M059J (cell line): ENCODE measurements around the gene THAP8. TPM values are rescaled to one million over a fixed set of nuclear protein-coding genes. Genes with fewer than 3 reads are reported as not detected.

Experiments used
- DNase-seq: peaks from one replicate; pipeline ENCODE4 v3.0.0-alpha.2; 2012; ENCODE audit warnings: low read depth
- total RNA-seq: library from RNA; depleted of rRNA; stranded (reverse); fragments of >200 nt; shearing (Covaris generic); gene quantifications from 2 replicates; pipeline ENCODE4 v1.2.3, GENCODE V29; 2014; rRNA removed

The THAP8 gene
- total RNA-seq, 1 experiment from 2014 or later: 6.8 TPM

- DNase-seq: peak; percentile 95
Observed at GRCh38 chr19:35995048-35995993, 58.8 kb downstream of the THAP8 start, which contains the start of gene SDHAF1. TSS of gene SDHAF1 (plus strand) at chr19:35995188. CDS start at chr19:35995275, 87 bp downstream.

DNA sequence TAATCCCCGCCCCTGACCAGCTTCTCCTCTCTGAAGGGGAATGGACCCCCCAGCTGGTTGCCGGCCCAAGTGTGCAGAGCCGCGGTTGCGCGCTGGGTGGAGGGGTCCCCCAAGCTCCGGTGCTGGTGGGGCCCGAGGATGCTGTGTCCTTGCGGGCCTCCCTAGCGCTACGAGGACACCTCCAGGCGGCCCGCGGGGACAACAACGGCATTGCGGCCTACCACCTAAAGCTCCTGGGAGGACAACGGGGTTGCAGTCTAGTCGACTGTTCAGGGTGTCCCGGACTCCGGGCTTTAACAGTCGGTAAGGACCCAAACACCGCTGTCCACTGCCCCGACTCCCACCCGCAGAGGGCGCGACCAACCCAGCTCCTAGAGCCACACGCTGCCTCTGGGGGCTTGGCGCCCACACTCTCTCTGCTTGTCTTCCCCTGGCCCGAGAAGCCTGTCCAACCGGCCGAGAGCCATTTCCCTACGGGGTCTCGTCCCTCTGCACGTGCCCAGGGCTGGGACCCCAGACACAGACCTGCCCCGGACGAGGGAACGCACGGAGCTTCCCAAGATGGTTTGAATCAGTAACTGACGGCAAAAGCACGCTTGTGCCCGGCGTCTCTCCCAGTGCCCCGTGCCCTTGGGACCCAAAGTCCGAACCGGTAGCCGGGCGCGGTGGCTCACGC, 60.0 kb downstream of the THAP8 start:
- no peak for DNase-seq

GRCh38 chr19:35992907-35993765, 60.9 kb downstream of the THAP8 start:
- DNase-seq: no peak

DNA sequence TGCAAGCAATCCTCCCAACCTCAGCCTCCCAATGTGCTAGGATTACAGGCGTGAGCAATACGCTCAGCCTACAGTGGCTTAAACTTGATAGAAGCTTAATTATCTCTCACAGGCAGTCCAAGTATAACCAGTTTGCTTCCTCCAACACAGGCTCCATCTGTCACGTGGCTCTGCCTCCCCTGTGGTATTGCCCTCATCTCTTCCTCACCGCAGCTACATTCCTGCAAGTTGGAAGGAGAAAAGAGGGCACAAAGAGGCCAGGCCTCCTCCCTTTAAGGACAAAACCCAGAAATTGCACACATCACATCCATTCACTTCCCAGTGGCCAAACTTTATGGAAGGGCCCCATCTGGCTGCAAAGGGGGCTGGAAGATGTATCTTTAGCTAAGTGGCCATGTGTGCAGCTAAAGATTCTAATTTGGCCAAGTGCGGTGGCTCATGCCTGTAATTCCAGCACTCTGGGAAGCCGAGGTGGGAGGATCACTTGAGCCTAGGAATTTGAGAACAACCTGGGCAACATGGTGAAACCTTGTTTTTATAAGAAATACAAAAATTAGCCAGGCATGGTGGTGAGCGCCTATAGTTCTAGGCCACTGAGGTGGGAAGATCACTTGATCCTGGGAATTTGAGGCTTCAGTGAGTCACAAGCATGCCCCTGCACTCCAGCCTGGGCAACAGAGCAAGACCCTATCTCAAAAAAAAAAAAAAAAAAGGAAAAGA, 62.2 kb downstream of the THAP8 start:
- peak; percentile 67 for DNase-seq

GRCh38 chr19:35990771-35991730, 63.0 kb downstream of the THAP8 start:
- DNase-seq: no peak

DNA sequence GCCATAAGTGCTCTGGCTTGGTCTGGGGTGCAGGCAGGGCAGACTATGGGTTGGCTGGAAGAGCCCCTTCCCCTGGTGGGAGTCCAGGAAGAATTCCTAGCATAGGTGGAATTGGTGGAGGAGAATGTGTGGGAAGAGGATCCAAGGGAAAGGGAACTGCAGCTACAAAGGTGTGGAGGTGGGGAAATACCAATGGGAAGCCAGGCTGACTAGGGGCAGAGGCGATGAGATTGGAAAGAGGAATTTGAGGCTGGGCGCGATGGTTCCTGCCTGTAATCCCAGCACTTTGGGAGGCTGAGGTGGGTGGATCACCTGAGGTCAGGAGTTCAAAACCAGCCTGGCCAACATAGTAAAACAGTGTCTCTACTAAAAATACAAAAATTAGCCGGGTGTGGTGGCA, 63.9 kb downstream of the THAP8 start:
- DNase-seq: no peak

DNA sequence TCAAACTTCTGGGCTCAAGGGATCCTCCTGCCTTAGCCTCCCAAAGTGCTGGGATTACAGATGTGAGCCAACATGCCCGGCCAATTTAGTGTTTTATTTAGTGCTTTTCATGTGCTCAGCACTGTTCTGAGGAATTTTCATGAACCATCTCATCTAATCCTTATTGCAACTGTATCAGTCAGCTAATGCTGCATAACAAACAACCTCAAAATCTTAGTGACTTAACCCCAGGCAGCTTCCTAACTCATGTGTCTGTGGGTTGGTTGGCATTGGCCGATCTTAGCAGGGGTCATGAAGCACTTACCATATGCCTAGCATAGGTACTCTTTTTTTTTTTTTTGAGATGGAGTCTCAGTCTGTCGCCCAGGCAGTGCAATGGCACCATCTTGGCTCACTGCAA, 65.3 kb downstream of the THAP8 start:
- no peak for DNase-seq

DNA sequence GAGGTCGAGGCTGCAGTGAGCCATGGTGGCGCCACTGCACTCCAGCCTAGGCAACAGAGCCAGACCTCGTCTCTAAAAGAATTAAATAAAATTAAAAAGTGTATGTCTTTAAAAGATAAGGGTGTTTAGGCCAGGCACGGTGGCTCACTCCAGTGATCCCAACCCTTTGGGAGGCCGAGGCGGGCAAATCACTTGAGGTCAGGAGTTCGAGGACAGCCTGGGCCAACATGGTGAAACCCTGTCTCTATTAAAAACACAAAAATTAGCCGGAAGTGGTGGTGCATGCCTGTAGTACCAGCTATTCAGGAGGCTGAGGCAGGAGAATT, 66.6 kb downstream of the THAP8 start:
- DNase-seq: no peak

GRCh38 chr19:35986664-35987570, 67.2 kb downstream of the THAP8 start:
- DNase-seq: peak; percentile 15

DNA sequence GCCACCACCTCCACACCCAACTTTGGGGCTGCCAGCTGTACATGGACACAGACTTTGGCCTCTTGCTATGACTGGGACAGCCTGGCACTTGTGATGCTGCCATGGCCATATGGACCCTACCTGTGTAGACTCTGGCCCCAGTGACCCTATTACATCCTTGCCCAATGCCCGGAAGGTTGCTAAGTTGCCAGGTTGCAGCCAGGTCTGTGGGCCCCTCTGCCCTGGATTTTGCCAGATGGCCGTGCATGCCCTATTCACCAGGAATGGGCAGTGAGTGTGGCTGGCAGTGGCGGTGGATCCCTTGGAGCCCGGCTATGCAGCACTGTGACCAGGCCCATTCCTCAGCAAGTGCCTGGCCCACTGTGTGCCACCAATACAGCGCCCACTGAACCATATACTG, 68.0 kb downstream of the THAP8 start:
- no peak for DNase-seq

Other genes starting within 250 kb of the THAP8 start
- not detected in 2 replicates for gene PRODH2, start 241.4 kb downstream of the THAP8 start, total RNA-seq
- not detected in 2 replicates for gene NPHS1, start 201.8 kb downstream of the THAP8 start, total RNA-seq
- 0.07 and 0.17 TPM in 2 replicates for gene KIRREL2, start 197.4 kb downstream of the THAP8 start, total RNA-seq
- 42.4 and 51.5 TPM in 2 replicates for gene APLP1, start 185.7 kb downstream of the THAP8 start, total RNA-seq
- gene NFKBID, start 153.7 kb downstream of the THAP8 start, total RNA-seq: 0.91 and 6.1 TPM in 2 replicates
- not detected in 2 replicates for gene HCST, start 151.8 kb downstream of the THAP8 start, total RNA-seq
- gene TYROBP, start 146.0 kb downstream of the THAP8 start, total RNA-seq: not detected in 2 replicates
- gene LRFN3, start 117.9 kb downstream of the THAP8 start, total RNA-seq: 3.3 and 4.6 TPM in 2 replicates
- 32.0 and 40.1 TPM in 2 replicates for gene SDHAF1, start 59.1 kb downstream of the THAP8 start, total RNA-seq
- gene SYNE4, start 45.5 kb downstream of the THAP8 start, total RNA-seq: not detected in 2 replicates
- 54.6 and 64.6 TPM in 2 replicates for gene ALKBH6, start 40.1 kb downstream of the THAP8 start, total RNA-seq
- 1.3 and 6.7 TPM in 2 replicates for gene CLIP3, start 21.4 kb downstream of the THAP8 start, total RNA-seq
- 10.8 and 19.4 TPM in 2 replicates for gene WDR62, start 612 bp upstream of the THAP8 start, total RNA-seq
- gene OVOL3, start 56.9 kb upstream of the THAP8 start, total RNA-seq: 0.39 TPM in 1 of 2 replicates, not detected in the other
- gene POLR2I, start 60.6 kb upstream of the THAP8 start, total RNA-seq: 90.4 and 115 TPM in 2 replicates
- 307 and 372 TPM in 2 replicates for gene TBCB, start 61.2 kb upstream of the THAP8 start, total RNA-seq
- gene CAPNS1, start 85.8 kb upstream of the THAP8 start, total RNA-seq: 425 and 426 TPM in 2 replicates
- gene COX7A1, start 98.2 kb upstream of the THAP8 start, total RNA-seq: not detected in 2 replicates
- 2.2 and 3.6 TPM in 2 replicates for gene ZNF565, start 160.4 kb upstream of the THAP8 start, total RNA-seq
- gene ZNF146, start 160.8 kb upstream of the THAP8 start, total RNA-seq: 72.9 and 95.5 TPM in 2 replicates